Measurements from ENCODE around the gene RAPGEF4.

Gene RAPGEF4

DNA sequence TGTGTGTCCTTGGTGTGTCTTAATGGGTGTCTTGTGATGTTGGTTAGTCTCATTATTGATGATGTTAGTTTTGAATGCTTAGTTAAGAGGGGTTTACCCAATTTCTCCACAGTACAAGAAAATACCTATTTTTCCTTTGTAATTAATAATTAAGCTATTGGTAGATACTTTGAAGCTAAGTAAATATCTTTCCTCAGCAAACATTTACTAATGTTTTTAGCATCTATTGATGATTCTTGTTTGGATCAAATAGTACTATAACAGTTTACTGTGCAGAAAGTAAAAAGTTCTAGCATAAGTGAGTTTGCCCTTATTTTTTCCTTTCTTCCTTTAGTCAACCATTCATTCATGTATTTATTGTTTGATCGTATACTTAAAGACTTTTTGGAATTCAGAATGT lies 359.1 kb downstream of the RAPGEF4 start:
- TF ChIP-seq, protein P1, sequence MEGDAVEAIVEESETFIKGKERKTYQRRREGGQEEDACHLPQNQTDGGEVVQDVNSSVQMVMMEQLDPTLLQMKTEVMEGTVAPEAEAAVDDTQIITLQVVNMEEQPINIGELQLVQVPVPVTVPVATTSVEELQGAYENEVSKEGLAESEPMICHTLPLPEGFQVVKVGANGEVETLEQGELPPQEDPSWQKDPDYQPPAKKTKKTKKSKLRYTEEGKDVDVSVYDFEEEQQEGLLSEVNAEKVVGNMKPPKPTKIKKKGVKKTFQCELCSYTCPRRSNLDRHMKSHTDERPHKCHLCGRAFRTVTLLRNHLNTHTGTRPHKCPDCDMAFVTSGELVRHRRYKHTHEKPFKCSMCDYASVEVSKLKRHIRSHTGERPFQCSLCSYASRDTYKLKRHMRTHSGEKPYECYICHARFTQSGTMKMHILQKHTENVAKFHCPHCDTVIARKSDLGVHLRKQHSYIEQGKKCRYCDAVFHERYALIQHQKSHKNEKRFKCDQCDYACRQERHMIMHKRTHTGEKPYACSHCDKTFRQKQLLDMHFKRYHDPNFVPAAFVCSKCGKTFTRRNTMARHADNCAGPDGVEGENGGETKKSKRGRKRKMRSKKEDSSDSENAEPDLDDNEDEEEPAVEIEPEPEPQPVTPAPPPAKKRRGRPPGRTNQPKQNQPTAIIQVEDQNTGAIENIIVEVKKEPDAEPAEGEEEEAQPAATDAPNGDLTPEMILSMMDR (IDR thresholded peaks at IDR 0.05; ENCODE audit: low read depth, low read length, poor library complexity, severe bottlenecking), result no peak
- no peak for TF ChIP-seq EZH2phosphoT487 (IDR thresholded peaks at IDR 0.05; ENCODE audit: borderline replicate concordance, low read length)
- Histone ChIP-seq H3K79me2 (ENCODE audit: control insufficient read depth, low read length) (peaks cover 33% of the 10 kb centered on the region), H3F3A (ENCODE audit: control insufficient read depth, insufficient read depth) (no peaks in the 10 kb centered on the region), H3K9me2 (replicated peaks; ENCODE audit: control insufficient read depth, low read length) (no peaks in the 10 kb centered on the region), H3K9me3 (ENCODE audit: control insufficient read depth, insufficient read depth, low read length) (no peaks in the 10 kb centered on the region), H3K4me1 (ENCODE audit: control insufficient read depth, low read length) (no peaks in the 10 kb centered on the region), H4K20me1 (ENCODE audit: control insufficient read depth, insufficient read depth, low read depth, low read length) (no peaks in the 10 kb centered on the region), H3K27me3 (ENCODE audit: control insufficient read depth, low read length) (no peaks in the 10 kb centered on the region), H3K4me2 (ENCODE audit: low read length) (no peak overlapping the region), H3K27ac (ENCODE audit: low read depth, low read length) (no peak overlapping the region), H3K36me3 (ENCODE audit: control insufficient read depth, low read length) (peaks cover 60% of the 10 kb centered on the region), H3K4me3 (ENCODE audit: low read length) (no peak overlapping the region)

DNA sequence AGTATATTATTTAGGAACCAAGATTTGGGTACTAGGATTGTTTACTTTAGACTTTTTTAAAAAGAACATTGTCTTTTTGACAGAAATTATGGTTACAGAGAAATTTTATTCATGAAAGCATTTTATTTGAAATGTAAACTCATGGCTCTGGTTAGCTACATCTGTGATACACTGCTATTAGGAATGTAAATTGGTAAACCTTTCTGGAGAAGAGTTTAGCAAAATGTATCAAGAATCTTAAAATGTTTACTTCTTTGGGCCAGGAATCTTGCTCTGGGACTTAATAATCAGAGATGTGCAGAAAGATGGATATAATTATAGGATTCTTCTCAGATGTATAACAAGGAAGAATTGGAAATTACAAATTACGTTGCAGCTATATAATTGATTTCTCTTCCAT lies 359.7 kb downstream of the RAPGEF4 start:
- no peaks in the 10 kb centered on the region for H3K27me3 ChIP-seq (ENCODE audit: control insufficient read depth, low read length)
- no peak for TF ChIP-seq EZH2phosphoT487 (IDR thresholded peaks at IDR 0.05; ENCODE audit: borderline replicate concordance, low read length)
- TF ChIP-seq, protein P1 (IDR thresholded peaks at IDR 0.05; ENCODE audit: low read depth, low read length, poor library complexity, severe bottlenecking), result no peak
- H3K27ac ChIP-seq (ENCODE audit: low read depth, low read length), result no peak overlapping the region
- H3K4me1 ChIP-seq (ENCODE audit: control insufficient read depth, low read length), result no peaks in the 10 kb centered on the region
- no peak overlapping the region for H3K4me3 ChIP-seq (ENCODE audit: low read length)
- H3K4me2 ChIP-seq (ENCODE audit: low read length), result no peak overlapping the region
- no peaks in the 10 kb centered on the region for H3K9me3 ChIP-seq (ENCODE audit: control insufficient read depth, insufficient read depth, low read length)
- H4K20me1 ChIP-seq (ENCODE audit: control insufficient read depth, insufficient read depth, low read depth, low read length), result peaks cover 4% of the 10 kb centered on the region; the same call in 1 of the 2 replicates
- H3K9me2 ChIP-seq (replicated peaks; ENCODE audit: control insufficient read depth, low read length), result no peaks in the 10 kb centered on the region
- H3F3A ChIP-seq (ENCODE audit: control insufficient read depth, insufficient read depth), result no peaks in the 10 kb centered on the region
- peaks cover 33% of the 10 kb centered on the region for H3K79me2 ChIP-seq (ENCODE audit: control insufficient read depth, low read length)
- H3K36me3 ChIP-seq (ENCODE audit: control insufficient read depth, low read length), result peaks cover 60% of the 10 kb centered on the region

DNA sequence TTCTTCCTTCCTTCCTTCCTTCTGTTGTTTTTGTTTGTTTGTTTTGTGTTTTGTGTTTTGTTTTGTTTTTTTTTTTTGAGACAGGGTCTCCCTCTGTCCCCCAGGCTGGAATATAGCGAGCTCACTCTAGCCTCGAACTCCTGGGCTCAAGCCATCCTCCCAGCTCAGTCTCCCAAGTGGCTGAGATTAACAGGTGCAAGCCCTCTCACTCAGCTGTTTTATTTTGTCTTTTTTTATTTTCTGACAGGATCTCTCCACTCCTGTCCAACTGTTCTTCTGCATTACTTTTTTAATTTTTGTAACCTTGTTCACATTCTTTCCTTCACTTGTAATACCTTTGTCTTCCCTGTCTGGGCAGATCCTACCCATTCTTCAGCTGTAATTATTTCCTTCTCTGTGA lies 363.6 kb downstream of the RAPGEF4 start:
- TF ChIP-seq, protein P1 (IDR thresholded peaks at IDR 0.05; ENCODE audit: low read depth, low read length, poor library complexity, severe bottlenecking), result no peak
- no peak for TF ChIP-seq EZH2phosphoT487 (IDR thresholded peaks at IDR 0.05; ENCODE audit: borderline replicate concordance, low read length)
- Histone ChIP-seq H3K9me3 (ENCODE audit: control insufficient read depth, insufficient read depth, low read length) (no peaks in the 10 kb centered on the region), H3K27ac (ENCODE audit: low read depth, low read length) (no peak overlapping the region), H3K27me3 (ENCODE audit: control insufficient read depth, low read length) (no peaks in the 10 kb centered on the region), H3F3A (ENCODE audit: control insufficient read depth, insufficient read depth) (no peaks in the 10 kb centered on the region), H3K4me1 (ENCODE audit: control insufficient read depth, low read length) (no peaks in the 10 kb centered on the region), H4K20me1 (ENCODE audit: control insufficient read depth, insufficient read depth, low read depth, low read length) (peaks cover 10% of the 10 kb centered on the region; the same call in 1 of the 2 replicates), H3K9me2 (replicated peaks; ENCODE audit: control insufficient read depth, low read length) (no peaks in the 10 kb centered on the region), H3K4me2 (ENCODE audit: low read length) (no peak overlapping the region), H3K79me2 (ENCODE audit: control insufficient read depth, low read length) (peaks cover 17% of the 10 kb centered on the region), H3K4me3 (ENCODE audit: low read length) (no peak overlapping the region), H3K36me3 (ENCODE audit: control insufficient read depth, low read length) (peaks cover 47% of the 10 kb centered on the region)
